Kidney glomerular epithelial cell (primary cell): ENCODE results near the gene TMEM72.

ENCODE experiments used
- DNase-seq: peaks from one replicate; lab custom pipeline; 2025; lab: John Stamatoyannopoulos, UW

Gene TMEM72

DNA sequence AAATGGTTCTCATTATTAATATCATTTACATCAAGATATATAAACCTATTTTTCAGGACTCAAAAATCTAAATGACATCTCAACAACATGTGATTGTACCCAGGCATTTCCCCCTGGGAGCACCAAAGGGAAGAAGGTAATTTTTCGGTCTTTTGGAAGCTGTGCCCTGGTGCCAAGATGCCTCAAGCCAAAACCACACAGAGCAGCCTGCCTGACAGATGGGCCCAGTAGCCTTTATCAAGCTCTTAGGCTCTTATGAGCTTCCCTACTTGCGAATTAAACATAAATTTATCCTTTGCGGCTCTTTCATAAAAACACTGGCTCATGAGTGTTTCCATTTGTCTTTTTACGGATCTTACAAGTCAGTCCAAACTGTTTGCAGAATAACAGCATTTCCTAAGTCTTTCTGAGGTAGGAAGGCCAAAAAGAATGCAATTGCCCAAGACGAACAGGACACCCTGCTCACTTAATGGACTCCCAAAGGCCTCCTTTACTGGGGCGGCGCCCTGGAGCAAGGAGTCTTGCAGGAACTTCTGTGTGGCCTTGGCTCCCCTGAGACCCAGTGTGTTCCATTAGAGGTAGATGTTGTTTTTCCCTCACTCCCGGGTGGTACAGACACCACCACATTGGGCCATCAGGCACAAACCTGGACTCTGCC is 44.4 kb downstream of the TMEM72 start:
- no peak for DNase-seq

DNA sequence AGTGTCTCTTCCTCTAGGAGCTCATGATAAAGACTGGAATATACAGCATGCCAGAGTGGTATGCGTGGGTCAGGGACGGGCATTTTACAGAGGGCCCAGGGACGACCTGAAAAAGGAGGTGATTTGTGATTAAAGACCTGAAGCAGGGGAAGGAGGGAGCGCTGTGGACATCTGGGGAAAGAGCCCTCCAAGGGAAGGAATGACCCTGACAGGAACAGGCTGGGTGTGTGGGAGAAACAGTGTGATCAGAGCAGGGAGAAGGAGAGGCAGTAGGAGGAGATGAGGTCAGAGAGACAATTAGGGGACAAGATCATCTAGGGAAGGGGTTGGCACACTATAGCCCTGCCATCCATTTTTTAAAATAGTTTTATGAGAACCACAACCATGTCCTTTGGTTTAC is 45.1 kb downstream of the TMEM72 start:
- no peak for DNase-seq

DNA sequence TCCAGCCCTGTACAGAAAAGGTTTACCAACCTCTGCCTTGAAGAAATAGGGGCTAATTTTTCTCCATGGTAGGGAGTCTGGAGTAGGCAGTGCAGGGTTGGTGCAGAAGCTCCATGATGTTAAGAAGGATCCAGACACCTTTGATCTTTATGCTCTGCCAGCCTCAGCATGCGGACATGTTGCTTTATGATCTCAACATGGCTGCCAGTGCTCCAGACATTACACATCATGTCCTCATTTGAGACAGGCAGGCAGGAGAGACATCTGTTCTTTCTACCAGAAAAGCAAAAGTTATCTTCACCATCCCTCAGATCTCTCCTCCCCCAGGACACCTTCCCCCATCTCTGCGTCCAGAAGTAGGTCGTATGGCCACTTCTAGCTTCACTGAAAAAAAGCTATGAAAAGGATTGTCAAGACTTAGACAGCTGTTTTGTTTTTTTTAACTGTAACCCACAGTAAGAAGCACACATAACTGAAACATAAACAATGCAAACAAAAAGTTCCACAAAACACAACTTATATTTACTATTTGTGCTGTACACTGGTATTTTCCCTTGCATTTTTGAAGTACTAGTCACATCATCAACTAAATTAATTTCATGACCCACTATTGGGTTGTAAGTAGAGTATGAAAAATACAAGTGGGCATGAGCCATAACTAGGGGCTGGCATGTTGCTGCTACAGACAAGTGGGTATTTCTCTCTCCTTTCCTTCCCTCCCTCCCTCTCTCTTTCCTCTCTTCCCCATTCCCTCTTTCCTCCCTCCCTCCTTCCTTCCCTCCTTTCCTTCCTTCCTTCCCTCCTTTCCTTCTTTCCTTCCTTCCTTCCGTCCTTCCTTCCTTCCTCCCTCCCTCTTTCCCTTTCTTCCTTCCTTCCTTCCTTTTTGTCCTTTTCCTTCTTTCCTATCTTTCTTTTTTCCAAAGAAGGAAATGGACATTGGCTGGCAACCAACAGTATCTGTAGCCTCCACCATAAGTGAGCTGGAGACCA is 45.9 kb downstream of the TMEM72 start:
- DNase-seq: no peak

DNA sequence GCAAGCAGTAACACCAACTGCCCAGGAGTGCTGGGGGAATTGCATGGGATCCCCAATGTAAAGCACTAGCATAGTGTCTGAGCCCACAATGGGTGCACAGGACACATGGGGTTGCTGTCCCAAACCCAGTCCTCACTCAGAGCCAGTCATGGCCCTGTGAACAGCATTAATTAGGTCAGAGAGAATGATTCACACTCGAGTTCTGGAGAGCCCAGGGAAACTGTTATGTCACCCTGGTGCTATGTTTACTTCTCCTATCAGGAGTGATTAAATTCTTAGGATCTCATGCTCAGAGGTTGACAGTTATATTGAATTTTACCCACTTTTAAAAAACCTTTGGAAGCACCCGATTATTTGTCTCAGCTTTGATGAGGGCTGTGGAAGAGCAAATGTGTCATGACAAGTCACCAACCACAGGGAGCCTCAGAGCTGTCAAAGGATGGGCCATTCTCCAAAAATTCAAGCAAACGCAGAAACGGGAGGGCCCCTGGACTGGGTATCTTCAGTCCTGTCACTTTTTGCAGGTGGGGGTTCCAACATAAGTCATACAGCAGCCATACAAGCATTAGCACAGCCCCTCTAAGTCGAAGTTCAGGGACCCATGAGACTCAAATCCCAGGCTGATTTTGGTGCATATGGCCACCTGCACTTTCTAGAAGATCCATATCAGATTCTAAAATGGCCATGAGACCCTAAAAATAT is 47.2 kb downstream of the TMEM72 start:
- DNase-seq: peak; percentile 70

DNA sequence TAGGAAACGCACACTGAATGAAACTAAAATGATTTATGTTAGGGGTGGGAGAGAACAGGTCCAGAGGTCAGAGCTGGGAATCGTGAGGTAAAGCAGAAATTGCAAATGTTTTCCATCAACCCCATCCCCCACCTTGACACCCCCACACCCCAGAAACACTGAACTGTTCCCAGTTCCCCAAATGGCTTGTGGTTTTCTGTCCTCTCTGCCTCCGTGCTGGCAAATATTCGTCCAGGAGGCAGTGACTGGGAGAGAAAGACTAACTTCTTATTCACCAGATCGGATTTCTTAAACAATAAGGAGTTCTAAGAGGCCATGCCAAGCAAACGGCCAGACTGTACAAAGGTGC is 47.7 kb downstream of the TMEM72 start:
- DNase-seq: no peak

DNA sequence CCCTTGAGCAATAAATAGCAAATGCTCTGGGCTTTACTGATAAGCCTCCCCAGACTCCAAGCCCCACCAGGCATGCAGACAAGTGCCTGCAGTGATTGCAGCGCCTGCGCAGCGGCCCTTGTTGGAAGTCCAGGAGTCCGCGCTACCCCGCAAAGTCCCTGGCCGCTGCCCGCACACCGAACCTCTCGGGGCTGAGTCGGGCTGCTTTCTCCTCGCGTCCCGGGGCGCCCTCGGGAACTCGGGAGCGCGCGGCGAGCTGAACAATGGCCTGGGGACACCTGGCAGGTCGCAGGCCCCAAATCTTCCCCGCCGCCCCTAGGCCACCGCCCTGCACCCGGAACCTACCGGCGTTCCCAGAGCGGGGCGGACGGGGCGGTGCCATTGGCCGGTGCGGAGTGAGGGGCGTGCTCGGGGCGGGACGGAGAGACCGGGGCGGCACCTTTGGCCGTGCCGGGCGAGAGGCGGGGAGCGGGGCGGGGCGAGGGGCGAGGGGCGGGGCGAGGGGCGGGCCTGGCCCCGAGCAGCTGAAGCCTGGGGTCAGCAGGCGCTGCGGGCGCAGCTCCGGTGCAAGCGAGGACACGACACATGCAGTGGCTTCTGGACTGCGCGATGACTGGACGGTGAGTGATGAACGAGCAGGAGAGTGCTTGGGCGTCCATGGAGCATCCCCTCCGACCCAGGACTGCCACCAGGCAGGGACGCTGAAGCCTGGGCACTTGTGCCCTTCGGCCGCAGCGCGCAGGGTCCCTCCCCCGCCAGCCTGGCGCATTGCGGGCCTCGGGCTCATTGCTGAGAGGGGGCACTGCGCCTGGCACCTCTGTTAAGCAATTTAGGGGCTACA is 48.3 kb downstream of the TMEM72 start, which contains the start of gene RASSF4:
Gene RASSF4, plus strand, starts transcription at position 556 of the 841 bp plus-strand sequence. CDS start 10,401 bp downstream, outside the sequence.
- DNase-seq: peak; percentile 70

DNA sequence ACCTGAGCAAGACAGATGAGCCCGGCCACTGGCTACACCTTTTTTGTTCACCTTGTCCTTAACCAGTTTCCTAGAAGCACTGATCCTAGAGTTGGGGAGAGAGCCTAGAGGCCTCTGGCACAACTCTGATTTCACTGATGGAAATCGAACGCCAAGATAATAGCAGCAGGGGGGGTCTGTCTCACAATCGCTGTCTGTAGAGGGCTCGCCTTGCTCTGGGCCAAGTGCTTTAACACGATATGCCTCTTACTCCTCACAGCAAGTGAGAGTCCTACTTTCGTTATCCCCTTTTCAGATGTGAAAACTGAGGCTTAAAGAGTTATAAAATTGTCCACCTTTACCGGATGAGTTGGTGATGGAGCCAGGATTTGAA is 48.9 kb downstream of the TMEM72 start:
- no peak for DNase-seq

DNA sequence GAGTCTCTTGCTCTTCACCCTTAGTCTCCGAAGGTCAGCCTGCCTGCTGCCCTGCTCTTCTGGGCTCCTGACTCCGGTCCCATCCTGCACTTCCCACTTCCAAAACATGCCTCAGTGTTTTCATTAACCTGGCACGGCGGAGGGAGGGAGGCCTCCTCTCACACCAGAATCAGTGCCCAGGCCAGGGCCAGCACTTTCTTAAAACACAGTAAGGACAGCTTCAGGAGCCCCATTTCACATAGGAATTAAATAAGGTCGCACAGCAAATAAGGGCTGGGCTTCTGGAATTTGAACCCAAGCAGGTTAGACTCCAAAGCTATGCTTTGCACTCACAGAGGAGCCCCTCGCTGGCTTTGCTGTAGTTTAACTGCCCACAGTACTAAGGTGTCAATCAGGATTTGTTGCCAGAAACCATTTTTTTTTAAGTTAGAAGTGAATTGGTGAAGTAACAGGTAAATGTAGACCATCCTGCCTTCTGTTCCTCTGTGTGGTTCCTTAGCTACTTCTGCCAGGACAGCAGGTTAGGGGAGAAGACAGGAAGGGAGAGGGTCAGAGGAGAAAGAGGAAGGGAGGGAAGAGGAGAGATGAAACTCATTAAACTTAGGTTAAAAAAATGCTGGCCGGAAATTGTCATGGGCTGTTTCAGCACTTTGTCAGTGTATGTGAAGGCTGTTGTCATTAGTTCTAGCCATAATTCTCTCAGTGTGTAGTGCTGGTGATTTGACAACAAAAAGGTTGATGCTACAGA is 49.5 kb downstream of the TMEM72 start:
- no peak for DNase-seq

DNA sequence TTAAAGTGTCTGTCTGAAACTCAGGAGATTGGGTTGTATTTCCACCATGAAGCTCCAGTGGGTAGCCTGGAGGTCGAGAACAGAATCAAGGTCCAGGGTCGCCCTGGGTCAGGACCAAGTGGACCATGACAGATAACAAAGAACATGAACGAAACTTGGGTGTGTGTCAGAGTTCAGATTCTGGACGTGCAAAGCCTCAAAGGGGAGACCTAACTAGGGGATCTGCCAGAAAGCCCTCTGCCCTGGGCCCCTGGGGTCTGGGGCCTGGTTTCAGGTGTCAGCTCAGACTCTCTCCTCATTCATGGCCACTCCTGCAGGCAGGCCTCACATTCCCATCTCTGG is 50.1 kb downstream of the TMEM72 start:
- DNase-seq: no peak

DNA sequence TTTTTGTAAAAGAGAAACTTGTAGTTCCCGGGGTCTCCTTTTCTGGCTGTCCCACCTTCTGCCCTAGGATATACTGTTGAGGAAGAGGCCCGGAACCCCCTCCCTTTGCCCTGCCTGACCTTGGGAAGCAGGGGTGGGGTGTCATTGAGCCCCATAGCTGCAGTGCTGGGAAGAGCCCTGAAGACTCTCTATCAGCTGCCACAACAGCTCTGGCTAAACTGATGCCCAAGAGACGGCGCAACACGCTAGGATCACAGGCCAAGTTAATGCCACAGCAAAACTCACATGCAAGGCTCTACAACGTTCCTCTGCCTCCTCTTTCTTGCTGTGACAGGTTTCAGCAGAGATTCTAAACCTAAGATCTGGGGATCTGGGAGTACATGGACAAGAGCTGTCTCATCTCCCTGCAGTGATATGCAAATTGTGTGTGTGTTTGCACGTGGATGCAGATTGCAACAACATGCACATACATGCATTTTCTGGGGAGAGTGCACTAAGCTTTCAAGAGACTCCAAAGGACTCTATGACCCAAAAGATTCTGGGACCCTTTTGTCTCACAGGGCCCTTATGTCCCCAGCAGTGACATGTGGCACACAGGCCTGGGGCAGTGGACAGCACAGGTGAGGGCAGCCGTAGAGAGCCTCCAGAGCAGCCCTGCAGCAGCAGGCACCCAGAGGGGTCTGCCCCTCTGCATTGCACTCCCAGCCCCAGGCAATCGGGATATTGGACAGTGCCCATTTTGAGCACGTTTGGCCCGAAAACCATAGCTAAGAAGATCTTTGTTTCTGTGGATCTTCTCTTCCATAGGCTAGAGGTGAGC is 51.0 kb downstream of the TMEM72 start:
- DNase-seq: no peak

DNA sequence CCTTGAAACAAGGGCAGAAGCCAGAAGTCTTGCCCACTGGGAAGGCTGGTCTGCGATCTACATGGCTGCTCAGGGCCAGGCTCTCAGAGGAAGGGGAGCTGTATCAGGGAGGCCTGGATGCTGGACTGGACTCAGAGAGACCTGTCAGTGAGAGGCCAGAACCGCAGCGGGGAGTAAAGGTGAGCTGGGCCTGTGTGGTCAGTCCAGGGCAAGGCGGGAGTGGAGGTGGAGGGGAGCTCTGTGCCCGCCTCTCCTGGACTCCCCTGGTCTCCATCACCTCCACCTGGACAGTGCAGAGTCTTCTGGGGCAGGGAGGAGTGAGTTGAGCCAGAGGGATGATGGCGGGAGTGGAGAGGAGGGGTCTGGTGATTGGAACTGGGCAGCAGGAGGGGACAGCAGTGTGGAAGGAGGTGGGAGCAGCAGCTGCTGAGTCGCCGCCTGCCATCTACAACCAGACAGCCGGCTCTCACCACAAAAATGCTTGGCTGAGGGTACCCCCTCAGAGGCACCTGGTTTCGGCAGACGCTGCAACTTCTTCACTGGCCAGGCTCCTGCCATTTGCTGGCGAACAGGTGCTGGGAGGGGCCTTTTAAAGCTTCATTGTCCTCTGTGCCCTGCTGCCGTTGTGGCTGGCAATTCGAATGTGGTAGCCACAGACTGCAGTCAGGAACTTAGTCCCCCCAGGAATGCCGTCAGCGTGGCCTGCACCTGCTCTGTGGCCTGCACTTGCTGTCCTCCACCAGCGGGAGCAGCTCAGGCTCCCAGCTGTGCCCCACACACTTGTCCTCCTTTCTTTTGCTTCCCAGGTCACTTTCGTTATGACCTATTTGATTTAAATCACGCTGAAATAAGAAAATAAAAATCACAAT is 52.0 kb downstream of the TMEM72 start:
- no peak for DNase-seq

DNA sequence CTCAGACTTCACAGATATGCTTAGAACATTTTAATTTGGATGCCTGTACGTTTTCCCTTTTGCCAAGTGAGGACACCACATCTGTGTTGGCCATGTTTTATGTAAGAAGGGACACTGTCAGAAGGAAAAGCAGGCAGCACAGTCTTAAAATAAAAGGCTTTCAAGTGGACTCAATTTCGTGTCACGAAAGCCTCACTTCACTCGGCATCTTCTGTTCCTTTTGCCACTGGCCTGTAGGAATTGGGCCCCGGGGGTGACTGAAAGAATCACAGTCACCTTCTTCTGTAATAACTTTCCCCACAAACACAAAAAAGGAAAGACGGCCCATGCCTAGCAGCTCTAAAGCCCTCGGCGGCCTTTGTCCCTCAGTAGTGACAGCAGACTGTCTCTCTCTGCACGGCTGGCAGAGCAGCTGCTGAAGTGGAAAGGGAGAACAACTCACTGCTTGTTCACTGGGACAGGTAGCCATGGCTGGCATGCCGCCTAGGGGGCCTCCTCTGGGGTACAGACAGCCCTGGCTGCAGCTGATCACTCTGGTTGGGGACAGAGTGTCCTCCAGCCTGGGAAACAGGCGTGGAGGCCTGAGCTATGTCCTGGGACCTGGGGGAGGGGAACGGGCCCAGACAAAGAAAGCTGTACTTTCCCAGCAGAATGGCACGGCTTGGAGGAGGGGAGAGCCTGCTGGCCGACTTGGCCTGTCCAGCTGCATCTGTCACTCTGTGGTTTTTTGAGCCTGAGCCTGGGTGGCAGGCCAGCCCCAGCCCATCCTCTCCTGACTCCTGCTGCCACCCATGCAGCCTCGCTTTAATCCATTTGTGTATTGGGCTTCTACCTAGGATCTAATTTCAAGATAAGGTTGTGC is 52.9 kb downstream of the TMEM72 start:
- no peak for DNase-seq

DNA sequence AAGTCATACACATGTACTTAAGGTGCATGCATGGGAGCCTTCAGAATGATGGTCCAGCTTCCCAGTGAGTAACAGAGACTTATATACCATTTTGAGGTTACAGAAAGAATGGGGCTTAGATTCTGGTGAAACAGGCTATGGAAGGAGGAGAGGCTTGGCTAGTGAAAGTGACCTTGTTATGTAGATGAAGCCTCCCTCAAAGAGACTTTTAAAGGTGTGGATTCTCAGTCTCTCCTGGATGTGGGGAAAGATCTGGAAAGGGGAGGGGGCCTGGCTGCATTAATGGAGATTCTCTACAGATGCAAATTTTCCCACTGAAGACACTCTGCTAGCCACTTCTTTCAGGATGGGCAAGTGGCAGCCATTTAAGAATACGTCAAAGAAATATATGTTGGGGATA is 54.0 kb downstream of the TMEM72 start:
- DNase-seq: no peak

DNA sequence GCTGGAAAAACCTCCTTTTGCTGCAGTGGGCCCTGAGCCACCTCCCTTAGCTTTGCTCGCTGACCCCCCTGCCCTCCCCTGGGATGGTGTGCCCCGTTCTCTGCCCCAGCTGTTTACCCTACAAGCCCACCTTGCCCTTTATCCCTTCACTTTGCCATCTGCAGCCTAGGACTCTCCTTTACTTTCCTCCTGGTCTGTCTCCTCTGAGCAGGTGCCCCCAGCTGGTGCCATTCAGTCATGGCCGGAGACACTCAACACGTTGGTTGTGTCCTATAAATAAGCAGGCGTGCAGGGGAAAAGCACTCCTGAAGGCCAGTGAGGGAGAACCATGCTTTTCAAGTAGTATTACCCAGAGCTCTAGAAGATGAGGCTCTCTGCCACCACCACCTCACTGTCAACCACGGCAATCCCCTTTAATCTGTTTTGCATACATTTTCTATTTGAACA is 54.5 kb downstream of the TMEM72 start:
- no peak for DNase-seq

DNA sequence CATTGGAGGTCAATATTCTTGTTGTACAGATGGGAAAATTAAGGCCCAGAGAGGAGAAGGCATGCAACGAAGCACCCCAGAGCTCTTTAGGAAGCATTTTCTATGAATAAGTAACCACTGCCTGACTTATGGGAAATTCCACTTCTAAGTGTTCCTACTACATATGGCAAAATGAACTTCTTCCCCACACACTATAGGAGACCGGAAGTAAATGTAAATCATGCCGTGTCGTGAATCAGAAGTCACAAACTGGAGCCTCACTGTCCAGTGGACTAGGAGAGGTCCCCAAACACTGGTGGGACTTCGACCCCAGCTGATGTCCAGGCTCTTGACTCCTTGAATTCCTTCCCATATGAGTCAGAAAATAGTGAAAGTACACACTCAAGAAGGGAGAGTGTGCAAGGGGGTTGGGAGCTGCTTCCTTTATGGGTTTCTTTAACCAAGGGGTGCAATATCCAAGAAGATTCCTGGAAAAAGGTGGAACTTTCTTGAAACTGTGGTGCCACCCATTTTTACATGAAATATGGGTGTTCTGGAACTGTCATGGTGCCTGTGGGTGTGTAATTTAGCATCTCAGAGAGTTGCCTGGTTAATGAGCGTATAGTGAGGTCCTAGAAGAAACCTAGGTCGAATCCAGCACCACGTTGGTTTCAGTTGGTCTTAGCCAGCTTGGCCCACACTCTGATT is 55.1 kb downstream of the TMEM72 start:
- no peak for DNase-seq

DNA sequence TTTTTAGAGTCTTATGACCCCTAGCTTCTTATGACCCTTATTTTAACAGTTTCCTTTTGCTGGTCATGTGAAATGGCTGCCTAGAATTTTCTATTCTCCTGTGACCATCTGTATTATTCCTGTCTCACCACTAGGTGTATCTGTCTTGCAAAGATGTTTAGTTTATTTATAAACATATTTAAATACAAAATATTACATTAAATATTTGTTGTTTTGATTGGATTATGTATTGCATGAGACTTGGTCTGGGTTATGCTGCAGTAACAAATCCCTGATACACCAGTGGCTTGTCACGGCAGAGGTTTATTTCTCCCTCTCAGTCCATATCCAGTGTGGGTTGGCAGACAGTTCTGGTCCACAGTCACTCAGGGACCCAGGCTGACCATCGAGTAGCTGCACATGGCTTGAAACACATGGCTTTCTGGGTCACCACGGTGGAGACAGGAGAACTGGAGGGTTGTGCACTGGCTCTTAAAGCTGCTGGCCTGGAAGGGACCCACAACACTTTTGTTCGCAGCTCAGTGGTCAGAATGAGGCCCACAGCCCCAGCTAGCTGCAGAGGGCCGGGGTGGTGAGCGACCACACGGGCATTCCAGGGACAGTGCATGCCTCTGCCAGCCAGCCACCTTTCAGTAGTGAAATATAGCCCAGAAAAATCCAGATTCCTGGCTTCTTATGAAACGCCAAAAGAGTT is 55.8 kb downstream of the TMEM72 start:
- no peak for DNase-seq

DNA sequence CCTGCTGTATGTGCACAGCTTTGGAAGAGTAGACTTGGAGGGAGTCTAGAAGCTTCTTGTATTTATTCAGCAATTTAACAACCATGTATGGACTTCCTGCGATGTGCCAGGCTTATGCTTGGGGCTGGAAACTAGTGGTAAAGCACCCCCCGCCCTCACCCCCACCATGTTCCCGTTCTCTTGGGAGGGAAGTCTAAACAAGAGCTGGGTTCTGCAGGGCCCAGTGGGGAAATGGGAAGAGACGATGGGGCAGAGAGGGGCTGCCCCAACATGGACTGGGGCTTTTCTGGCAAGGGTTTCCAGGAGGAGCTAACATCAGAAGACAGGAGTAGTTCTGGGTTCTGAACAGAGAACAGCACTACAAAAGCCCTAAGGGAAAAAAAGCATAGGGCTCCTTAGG is 56.5 kb downstream of the TMEM72 start:
- no peak for DNase-seq
